WERI-Rb-1 (cell line): ENCODE data around the gene ADPRHL1.
"Not testable (repeated sequence)": the region's sequence is repeated elsewhere in the genome, so short reads cannot be mapped to it uniquely, and the experiment has no call there.

Experiments
- DNase-seq: peaks from one replicate; pipeline ENCODE4 v3.0.0-alpha.2; 2020
- H3K27ac ChIP-seq: fragments of 250-450 bp; sonication (Bioruptor Pico); 2 replicates; pipeline ENCODE4 v1.5.1; 2020; ENCODE audit warnings: mild to moderate bottlenecking, moderate library complexity
- H3K27me3 ChIP-seq: fragments of 250-450 bp; sonication (Bioruptor Pico); 2 replicates; pipeline ENCODE4 v1.5.1; 2021; ENCODE audit warnings: mild to moderate bottlenecking, low read depth, moderate library complexity; ENCODE audit not compliant: insufficient read depth, severe bottlenecking
- H3K36me3 ChIP-seq: fragments of 250-450 bp; sonication (Bioruptor Pico); 2 replicates; pipeline ENCODE4 v1.5.1; 2020; ENCODE audit warnings: mild to moderate bottlenecking, moderate library complexity
- H3K4me3 ChIP-seq: 2 replicates; pipeline ENCODE4 v1.5.1; 2011; ENCODE audit warnings: low read depth, mild to moderate bottlenecking, control low read depth, low read length
- H3K9me3 ChIP-seq: fragments of 250-450 bp; sonication (Bioruptor Pico); 2 replicates; pipeline ENCODE4 v1.5.1; 2021; ENCODE audit warnings: mild to moderate bottlenecking, moderate library complexity; ENCODE audit not compliant: severe bottlenecking
- TF ChIP-seq, protein P1 (sequence below): IDR thresholded peaks from 2 replicates; pipeline ENCODE4 v1.5.1; 2011; ENCODE audit warnings: low read depth, mild to moderate bottlenecking, control low read depth, inconsistent platforms, low read length

ADPRHL1 gene

DNA sequence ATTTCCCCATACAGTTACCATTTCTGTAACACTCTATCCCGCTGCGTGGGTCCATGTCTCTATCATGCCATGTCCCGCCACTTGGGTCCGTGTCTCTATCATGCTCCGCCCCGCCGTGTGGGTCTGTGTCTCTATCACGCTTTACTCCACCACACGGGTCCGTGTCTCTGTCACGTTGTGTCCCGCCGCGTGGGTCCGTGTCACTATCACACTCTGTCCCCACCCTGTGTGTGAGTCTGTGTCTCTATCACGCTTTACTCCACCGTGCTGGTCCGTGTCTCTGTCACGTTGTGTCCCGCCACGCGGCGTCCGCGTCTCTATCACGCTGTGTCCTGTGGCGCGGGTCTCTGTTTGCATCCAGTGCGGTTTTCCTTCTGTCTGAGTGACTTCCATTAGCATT lies 11.6 kb downstream of the ADPRHL1 start:
- H3K27me3 ChIP-seq, result no peaks in the 10 kb centered on the region
- DNase-seq, result no peak
- TF ChIP-seq, protein P1, sequence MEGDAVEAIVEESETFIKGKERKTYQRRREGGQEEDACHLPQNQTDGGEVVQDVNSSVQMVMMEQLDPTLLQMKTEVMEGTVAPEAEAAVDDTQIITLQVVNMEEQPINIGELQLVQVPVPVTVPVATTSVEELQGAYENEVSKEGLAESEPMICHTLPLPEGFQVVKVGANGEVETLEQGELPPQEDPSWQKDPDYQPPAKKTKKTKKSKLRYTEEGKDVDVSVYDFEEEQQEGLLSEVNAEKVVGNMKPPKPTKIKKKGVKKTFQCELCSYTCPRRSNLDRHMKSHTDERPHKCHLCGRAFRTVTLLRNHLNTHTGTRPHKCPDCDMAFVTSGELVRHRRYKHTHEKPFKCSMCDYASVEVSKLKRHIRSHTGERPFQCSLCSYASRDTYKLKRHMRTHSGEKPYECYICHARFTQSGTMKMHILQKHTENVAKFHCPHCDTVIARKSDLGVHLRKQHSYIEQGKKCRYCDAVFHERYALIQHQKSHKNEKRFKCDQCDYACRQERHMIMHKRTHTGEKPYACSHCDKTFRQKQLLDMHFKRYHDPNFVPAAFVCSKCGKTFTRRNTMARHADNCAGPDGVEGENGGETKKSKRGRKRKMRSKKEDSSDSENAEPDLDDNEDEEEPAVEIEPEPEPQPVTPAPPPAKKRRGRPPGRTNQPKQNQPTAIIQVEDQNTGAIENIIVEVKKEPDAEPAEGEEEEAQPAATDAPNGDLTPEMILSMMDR, result no peak

DNA sequence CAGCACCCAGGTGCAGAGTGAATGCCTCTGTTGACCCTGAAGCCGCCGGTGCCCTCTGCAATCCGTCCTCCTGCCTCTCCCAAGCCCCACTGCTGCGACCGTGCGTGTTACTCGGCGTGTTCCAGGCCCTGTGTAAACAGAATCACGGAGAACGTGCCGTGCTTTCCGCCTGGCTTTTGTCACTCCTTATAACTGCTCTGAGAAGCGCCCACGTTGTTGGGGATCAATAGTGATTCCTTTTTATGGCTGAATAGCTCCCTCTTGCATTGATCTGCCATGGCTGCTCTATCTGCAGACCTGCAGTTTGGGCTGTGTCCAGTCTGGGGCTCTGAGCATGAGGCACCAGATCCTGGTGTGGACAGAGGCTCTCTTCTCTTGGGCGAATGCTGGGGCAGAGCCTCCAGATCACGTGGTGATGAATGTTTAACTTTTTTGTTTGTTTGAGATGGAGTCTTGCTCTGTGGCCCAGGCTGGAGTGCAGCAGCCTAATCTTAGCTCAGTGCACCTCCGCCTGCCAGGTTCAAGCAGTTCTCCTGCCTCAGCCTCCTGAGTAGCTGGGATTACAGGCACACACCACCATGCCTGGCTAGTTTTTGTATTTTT lies 15.8 kb downstream of the ADPRHL1 start:
- H3K9me3 ChIP-seq, result peaks cover 3% of the 10 kb centered on the region
- TF ChIP-seq, protein P1, result no peak

More for the DNA sequence above, 11.6 kb downstream of the ADPRHL1 start:
- no peak overlapping the region for H3K4me3 ChIP-seq
- H3K36me3 ChIP-seq, result peaks cover 39% of the 10 kb centered on the region
- H3K27ac ChIP-seq, result no peak overlapping the region
- peaks cover 3% of the 10 kb centered on the region for H3K9me3 ChIP-seq

GRCh38 chr13:113436866-113437265 lies 16.4 kb downstream of the ADPRHL1 start:
- DNase-seq, H3K27me3 ChIP-seq, H3K27ac ChIP-seq, H3K9me3 ChIP-seq, H3K4me3 ChIP-seq: not testable (repeated sequence)
- H3K36me3 ChIP-seq, result peaks cover 21% of the 10 kb centered on the region

More for the DNA sequence above, 15.8 kb downstream of the ADPRHL1 start:
- Histone ChIP-seq H3K27ac (peak overlapping the region; percentile 32), H3K36me3 (peaks cover 27% of the 10 kb centered on the region), H3K27me3 (no peaks in the 10 kb centered on the region), H3K4me3 (no peak overlapping the region)
- no peak for DNase-seq

GRCh38 chr13:113435907-113436306 lies 17.4 kb downstream of the ADPRHL1 start:
- H3K4me3 ChIP-seq, DNase-seq, H3K27ac ChIP-seq, H3K9me3 ChIP-seq, H3K27me3 ChIP-seq: not testable (repeated sequence)
- H3K36me3 ChIP-seq, result peaks cover 16% of the 10 kb centered on the region

DNA sequence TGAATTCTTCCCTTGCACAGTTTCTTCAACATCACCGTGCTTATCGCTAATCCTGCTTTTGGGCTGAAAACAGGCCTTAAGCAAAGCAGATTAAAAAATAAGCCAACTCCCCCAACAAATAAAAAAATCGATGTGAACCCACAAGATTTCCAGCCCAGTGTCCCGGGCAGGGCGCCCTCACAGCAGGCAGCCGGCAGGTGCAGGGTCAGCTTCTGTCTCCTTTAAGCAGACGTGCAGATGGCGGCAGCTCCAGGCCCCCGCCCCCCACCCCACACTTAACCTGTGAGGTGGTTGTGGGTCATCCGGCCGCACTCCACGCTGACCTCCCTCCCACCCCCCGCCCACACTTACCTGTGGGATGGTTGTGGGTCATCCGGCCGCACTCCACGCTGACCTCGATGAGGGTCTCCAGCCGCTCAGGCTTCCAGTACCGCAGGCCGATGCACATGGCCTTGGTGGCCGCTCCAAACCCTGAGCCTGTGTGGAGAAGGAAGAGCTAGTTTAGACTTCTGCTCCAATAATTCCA lies 19.8 kb downstream of the ADPRHL1 start:
- peak overlapping the region; percentile 42 for H3K4me3 ChIP-seq
- DNase-seq, result peak; percentile 98
- TF ChIP-seq, protein P1, result peak; percentile 48

DNA sequence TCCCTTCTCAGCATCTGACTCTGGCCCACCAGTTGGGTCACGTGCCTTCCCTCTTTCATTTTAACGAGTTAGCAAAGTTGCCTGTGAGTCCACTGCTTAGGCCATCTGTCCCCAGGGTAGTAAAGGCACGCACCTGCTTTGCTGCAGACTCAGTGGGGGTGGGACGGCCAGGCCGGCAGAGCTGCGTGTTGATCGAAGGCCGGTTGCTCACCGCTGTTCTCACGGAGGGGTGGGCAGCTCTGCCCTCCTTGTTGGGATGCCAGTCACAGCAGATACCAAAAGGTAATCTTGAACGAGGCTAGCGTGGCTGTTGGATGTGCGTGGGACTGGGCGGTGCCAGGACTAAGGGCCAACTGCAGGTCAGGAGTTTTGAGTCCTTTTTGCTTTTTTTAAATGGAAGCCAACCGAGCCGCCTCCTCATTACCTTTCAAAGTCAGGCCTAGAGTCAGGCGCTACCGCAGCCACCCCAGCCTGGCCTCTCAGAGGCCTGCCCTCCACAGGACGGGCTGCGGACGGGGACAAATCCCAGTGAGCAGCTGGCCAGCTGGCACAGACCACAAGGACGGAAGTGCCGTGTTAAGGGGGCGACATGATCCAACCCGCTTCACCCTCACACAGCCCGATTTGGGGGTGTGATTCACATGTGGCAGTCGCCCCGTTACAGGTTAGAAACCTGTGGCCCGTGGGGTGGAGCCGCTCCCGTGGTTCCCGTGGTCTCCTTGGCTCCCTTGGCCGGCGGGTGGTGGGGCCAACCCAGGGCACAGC lies 20.6 kb downstream of the ADPRHL1 start:
- DNase-seq, result peak; percentile 95
- peak overlapping the region; percentile 42 for H3K4me3 ChIP-seq
- H3K27ac ChIP-seq, result peak overlapping the region; percentile 96
- H3K9me3 ChIP-seq, result no peaks in the 10 kb centered on the region
- H3K27me3 ChIP-seq, result no peaks in the 10 kb centered on the region
- H3K36me3 ChIP-seq, result peaks cover 13% of the 10 kb centered on the region
- TF ChIP-seq, protein P1, result 0 out of 2 replicates have a peak, but pooled peaks have one; percentile 11

More for the DNA sequence above, 19.8 kb downstream of the ADPRHL1 start:
- Histone ChIP-seq H3K27ac (peak overlapping the region; percentile 96), H3K27me3 (no peaks in the 10 kb centered on the region), H3K9me3 (no peaks in the 10 kb centered on the region), H3K36me3 (peaks cover 16% of the 10 kb centered on the region)
